Stimulated activated CD4-positive, alpha-beta T cell treated with anti-CD3 and anti-CD28 coated beads, Interleukin-15, amount 100 ng/mL, for 48 hours (primary cell): ENCODE results near the gene NUAK1.

Experiments used
- DNase-seq, 2 donors: peaks; one replicate each; pipeline ENCODE4 v3.0.0-alpha.2; 2020; ENCODE audit warnings: low read depth in 2 of 2

Gene NUAK1

DNA sequence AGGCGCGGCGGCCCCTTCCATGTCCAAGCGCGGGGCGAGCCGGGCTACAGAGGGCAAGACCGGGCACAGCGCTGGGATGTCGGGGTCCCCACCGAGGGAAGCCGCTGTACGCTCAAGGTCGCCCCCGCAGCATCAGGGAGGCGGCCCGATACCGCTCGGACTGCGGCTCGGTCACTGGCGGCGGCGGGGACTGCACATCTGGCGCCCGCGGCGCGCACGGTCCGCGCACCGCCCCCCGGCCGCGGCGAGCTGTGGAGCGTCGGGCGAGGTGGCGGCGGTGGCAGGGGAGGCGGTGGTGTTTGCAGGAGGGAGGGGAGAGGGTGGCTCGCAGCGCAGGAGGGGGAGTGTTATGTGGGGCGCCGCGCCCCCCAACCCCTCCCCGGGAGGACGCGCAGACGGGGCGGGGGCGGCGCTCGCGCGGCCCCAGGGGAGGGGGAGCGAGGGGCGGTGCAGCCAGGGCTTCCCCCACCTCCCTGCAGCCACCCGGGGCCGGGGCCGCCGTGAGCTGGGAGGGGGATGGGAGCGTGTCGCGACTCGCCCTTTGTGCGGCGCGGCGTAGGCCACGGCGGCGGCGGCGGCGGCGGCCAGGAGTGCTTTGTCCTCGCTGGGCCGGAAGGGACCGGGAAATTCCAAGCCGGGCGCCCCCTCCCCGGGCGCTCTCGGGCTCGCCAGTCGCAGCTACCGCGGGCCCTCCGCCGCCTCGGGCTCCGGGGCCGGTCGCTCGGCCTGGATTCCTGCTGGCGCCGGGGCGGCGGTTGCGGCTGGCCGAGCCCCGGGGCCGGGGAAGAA lies at the start of gene NUAK1:
NUAK1 (minus strand) TSS at position 322 of the 789 bp plus-strand sequence; CDS start at position 21, 301 bp downstream.
- no peak for DNase-seq

DNA sequence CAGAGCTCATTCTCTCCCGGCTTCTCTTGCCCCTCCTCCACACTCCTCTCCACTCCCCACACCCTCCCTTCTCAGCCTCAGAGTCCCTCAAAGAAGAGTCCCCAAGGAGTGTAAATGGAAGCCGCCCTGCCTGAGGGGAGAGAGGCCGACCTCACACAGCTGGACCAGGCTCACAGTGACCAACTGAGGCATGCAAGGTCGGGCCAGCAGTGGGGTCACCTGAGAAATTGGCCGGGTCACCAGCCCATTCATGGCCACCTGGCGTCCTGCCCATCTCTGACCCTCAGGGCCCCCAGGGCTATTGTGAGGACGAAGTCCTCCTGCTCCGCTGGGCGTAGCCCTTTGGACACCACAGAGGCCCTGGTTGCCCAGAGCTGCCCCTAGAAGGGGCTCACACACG lies 49.5 kb upstream of the NUAK1 start:
- DNase-seq, result no peak

DNA sequence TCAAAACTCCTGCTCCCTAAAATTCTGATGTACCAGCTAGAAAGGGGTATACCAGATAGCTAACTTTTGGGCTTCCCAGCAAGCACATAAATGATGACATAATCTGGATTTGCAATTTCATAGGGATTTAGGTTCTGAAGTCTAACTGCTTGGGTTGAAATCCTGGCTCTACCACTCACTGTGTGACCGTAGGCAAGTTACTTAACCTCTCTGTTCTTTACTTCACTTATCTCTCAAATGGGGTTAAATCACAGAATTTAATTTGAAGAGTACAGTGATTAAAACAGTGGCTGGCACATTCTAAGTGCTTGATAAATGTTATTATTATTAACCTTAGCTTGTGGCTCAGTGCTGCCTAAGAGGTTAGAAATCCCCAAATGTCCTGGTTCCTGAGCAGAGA lies 49.1 kb upstream of the NUAK1 start:
- no peak for DNase-seq

DNA sequence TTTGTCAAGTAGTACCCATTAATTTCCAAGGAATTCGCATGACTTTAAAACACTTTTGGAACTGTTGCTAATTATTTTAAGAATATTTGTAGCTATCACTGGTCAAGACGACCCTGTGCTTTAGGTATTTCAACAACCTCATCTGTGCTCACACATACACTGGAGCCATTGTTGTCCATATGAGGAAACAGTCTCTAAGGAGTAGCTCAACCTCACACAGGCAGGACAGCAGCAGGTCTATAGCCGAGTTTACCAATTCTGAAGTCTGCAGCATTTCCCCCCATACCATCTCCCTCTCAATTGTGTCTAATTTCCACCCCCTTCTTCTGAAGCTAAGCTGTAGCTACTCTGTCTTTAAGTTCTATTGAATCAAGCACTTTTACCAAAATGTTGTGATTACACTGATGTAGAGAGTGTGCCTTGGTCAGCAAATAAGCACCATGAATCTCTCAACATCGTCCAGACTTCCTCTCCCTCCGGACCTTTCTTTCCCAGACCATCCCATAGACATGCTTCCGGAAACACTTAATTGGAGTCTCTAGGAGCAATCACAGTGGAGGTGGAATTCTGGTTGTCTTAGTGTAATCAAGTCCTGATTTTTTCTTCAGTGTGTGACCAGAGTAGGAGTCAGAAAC lies 48.5 kb upstream of the NUAK1 start:
- DNase-seq, result no peak

DNA sequence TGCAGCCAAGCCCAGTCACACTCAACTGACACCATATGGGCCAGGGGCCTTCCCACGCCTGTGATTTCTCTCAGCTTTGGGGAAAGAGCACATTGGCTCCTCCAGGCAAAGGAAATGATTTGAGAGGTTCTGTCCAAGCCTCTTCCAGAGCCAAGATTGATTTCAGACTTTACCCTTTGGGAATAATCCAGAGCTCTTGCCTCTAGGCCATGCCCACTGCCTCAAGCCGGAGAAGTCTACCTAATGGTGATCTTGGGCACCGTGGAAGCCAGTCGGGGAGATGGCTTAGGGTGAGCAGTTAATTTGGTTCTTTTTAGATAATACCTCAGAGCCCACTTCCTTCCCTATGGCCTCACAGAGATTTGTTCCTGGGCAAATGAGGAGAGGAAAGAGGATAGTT lies 45.0 kb upstream of the NUAK1 start:
- DNase-seq, result no peak

DNA sequence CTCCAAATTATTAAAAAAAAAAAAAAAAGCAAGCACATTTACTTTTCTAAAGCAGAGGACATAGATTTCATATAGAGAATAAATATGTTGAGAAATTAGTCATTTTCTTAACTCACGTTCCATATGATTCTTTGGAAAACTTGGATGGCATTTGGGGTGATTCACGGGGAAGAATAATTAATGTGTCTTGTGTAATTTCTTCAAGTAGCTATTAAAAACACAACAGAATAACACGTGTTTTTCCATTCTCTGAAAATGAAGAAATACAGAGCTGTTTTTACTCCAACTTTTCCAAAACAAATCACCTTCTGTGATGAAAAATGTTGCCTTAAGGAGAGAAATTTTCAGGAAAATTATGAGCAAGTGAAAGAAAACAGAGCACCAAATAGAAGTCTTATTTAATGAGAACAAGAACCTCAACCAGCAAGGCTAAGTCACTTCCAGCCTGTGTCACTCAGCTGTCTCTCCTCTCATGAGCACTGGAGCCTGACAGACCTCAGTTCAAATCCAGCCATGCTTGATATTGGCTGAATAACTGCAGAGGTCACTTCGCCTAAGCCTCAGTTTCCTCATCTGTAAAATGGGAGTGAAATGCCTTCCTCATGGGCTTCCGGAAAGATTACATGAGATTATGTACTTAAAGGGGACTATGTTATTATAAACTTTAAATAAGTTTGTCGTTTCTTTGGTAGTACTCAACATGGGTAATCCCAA lies 42.8 kb upstream of the NUAK1 start:
- DNase-seq, result no peak

DNA sequence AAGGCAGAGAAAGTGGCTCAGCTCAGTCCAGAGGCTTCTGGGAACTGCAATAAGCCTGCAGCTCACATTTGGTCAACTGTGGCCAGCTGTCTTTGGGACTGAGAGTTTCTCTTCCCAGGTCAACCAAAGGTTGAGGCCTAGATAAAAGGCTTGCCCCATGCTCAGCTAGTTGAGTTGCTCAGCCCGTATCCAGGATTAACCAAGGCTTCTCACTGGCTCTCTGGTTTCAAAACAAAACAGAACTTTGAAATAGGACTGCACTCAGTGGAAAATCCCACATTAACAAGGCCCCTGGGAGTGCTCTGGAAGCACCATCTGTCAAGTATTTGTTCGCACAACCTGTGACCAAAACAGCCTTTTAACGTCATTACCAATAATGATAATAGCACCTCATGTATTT lies 40.3 kb upstream of the NUAK1 start:
- no peak for DNase-seq

DNA sequence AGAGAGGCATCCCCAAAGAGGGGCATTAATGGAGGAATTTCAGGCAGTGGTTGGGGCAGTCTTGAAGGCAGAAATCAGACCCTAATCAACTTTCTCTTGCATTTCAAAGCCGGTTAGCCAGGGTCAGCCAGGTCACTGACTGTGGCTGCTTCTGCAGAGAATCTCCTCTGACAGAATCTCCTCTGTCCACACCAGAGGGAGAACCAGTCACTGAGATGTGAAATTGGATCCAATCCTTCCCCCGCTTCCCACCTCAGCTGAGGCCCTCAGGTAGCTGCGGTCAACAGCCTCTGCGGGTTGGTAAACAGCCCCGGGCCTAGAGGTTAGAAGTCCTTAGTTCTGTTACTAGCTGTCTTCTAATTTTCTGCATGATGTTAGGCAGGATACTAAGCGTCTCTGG lies 39.8 kb upstream of the NUAK1 start:
- no peak for DNase-seq

DNA sequence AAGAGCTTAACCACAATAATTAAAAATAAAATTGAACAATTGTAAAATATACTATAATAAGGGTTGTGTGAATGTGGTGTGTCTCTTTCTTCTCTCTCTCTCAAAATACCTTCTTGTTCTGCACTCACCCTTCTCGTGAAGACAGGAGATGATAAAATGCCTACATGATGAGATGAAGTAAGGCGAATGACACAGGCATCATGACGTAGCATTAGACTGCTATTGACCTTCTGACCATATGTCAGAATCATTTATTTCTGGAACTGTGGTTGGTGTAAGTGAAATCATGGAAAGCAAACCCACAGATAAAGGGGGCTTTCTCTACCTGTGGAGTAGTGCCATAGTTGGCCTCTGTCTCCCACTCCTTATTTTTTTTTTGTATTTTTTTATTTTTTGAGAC lies 37.8 kb upstream of the NUAK1 start:
- DNase-seq, result no peak

DNA sequence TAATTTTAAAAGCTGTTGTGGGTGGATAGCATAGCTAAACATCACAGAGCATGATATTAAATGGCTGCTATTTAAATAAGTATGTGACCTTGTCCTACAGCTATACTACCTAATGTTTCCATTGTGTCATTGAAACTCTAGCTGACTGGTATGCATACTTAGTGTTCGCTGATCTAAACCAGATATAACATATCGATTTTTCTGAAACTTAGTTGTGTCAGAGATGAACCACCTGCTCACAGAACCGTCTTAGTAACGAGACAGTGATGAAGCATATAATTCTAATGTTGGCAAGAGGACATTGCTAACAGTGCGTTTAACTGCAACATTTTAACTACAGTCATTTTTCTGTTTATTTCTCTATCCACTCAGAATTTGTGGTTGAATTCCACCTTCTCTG lies 36.1 kb upstream of the NUAK1 start:
- no peak for DNase-seq

DNA sequence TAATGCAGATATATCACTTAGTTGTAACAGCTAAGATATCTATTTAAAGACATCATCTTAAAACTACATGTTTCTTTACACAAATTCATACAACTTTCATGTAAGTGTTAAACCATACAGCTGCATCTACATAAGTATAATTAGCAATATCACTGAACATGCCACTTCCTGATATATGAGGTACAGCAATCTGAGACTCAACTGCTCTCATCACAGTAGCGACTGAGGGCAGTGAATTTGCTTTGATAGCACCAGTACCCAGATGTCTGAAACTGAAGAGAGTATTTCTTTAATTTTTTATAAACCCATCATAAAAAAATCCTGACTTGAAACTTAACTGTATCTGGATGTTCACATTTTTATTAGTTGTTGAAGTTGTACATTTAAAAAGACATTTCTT lies 34.7 kb upstream of the NUAK1 start:
- no peak for DNase-seq

DNA sequence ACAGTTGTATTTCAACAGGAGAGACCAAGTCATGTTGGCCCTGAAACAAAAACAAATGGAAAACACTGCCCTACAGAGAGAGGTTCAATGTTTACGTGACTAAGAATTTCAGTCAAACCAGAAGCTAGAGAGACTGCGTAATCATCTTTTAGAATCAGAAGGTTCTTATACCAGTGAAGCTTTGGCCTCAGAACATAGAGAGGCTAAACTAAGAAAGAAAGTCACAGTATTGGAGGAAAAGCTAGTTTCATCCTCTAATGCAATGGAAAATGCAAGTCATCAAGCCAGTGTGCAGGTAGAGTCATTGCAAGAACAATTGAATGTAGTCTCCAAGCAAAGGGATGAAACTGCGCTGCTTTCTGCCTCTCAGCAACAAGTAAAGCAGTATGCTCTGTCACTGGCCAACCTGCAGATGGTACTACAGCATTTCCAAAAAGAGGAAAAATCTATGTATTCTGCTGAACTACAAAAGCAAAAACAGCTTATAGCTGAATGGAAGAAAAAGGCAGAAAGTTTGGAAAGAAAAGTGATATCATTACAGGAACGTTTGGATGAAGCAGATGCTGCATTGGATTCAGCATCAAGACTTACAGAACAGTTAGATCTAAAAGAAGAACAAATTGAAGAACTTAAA lies 32.5 kb upstream of the NUAK1 start:
- DNase-seq, result peak; percentile 2 to 5

DNA sequence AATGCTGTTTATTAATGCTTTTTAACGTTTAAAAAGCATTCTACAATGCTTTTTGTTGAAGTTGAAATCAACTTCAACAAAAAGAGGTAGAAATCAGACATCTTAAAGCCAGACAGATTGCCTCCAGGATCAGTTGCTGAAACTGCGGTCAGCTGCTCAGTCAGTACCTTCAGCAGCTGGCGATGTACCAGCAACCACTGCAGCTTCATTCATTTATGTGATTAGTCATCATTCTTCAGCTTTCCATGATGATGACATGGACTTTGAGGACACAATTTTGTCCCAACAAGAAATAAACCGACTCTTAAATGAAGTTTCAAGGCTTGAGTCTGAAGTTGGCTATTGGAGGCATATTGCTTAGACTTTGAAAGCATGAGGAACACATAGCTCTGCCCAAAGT lies 31.5 kb upstream of the NUAK1 start:
- no peak for DNase-seq

DNA sequence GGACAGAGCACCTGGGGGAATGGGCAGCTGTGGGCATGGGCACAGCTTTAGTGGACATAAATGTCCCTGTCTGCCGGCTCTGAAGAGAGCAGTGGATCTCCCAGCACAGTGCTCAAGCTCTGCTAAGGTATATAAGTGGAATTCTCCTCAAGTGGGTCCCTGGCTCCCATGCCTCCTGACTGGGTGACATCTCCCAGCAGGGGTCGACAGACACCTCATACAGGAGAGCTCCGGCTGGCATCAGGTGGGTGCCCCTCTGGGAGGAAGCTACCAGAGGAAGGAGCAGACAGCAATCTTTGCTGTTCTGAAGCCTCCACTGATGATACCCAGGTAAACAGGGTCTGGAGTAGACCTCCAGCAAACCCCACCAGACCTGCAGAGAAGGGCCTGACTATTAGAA lies 25.0 kb upstream of the NUAK1 start:
- no peak for DNase-seq

DNA sequence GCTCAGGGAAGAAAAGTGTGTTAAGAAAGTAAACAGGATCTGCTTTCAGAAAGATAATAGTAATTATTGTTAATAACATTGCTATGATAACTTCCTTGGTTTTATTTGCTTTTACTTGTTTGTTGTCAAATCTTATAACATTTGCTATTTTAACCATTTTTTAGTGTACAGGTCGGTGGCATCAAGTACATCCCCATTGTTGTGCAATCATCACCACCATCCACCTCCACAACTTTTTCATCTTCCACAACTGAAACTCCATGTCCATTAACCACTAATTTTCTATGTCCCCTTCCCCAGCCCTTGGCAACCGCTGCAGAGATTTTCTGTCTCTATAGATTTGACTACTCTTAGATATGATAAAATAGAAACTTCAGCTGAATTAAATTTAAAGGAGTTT lies 22.7 kb upstream of the NUAK1 start:
- no peak for DNase-seq

DNA sequence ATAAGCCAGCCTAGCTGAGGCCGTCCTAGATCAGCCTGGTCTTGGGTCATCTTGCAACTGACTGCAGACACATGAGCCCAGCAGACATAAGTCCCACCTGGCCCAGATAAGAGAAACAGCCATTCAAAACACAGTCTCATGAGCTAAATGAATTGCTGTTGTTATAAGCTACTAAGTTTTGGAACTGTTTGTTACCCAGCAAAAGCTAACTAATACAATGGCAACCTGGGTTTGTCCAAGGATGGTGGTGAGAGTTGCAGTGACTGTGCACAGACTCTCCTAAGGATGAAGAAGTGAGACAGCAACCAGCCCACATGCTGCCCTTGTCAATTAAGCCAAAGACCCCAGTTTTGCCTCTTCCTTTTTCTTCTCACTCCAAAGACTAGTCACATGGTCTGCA lies 22.2 kb upstream of the NUAK1 start:
- no peak for DNase-seq

DNA sequence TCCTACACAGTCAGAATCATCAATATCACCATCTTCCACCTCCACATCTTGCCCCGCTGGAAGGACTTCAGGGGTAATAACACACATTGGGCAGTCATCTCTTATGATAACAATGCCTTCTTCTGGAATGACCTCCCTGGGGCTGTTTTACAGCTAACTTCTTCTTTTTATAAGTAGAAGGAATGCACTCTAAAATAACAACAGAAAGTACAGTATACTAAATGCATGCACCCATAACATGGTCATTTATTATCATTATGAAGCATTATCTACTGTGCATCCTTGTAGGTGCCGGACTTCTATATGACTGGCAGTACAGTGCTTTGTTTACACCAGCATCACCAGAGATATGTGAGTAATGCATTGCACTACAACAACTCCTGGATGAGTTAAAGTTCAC lies 19.0 kb upstream of the NUAK1 start:
- no peak for DNase-seq

DNA sequence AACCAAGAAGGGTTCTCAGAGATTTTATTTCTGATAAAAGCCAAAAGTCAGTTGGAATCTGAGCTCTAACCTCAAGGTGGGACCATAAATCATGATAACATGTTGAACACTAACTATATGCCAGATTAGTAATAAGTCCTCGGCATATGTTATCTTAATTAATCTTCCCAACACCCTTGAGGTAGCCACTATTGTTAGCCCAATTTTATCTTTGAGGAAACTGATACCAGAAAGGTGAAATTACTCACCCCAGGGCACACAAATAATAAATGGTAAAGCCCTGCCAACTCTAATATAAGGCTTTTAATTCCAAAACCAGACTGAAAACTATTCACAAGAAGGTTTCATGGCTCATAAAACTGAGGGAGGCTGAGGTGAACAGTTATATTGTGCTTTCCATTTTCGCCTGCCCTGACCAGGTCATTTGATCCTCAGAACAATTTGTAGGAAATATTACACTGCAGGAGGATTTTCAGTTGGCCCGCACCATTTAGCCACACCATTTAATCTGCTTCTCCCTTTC lies 16.1 kb upstream of the NUAK1 start:
- no peak for DNase-seq

DNA sequence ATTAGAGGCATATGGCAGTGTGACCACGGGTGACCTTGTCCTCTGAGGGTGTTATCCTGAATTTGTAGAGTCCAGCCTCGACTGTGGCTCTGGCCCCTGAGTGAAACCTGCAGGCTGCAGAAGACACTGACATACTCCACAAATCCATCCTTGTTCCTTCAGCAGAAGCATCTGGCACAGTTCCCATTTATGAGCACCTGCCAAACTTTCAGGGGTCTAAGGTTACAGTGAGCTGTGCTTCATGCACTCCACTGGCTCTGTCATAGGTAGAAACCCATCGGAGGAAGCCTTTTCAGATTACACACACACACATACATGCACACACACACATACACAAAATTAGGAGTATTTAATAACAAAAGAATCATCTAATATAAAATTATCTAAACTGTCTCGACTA lies 13.6 kb upstream of the NUAK1 start:
- DNase-seq, result no peak

DNA sequence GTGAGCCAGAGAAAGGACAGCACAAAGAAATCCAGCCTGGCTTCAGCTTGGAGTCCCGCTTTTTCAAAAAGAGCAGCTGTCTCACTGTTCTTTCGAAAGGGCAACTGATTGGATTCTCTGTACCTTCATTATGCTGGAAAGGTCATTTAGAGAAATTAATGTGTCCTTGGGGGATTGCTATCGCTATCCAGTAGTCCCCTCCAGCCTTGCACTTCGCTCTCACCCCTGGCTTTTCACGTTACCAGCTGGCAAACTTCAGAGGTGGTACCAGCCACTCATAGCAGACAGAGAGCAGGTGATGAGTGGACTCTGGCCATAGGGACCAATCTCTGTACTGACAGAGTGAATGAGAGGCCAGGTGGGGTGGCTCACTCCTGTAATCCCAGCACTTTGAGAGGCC lies 11.8 kb upstream of the NUAK1 start:
- no peak for DNase-seq

DNA sequence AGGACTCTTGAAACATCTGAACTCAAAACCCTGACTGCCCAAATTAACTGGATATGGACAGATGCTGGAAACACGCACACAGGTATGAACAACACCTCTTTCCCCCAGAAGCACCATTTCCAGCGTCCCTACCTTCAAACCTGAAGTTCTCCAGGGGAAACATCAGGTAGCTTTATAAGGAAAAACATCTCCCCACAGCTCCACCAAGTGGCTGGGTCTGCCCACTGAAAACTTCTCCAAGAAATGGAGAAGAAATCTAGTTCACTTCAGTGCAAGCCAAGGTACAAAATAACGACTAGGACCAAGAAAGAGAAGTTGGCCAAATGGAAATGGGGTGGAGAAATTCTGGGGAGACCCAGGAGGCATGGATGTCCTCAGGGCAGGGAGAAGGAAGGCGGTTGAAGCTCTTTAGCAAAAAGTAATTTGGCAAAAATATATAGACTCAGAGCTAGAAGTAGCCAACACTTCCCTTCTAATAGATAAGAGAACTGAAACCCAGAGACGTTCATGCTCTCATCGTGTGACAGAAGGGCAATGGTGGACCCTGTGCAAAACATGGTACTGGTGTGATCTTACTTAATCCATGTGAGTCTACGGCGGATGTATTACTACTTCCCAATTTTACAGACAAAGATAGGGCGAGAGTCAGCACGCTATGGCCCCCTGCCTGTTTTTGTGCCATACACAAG lies 10.5 kb upstream of the NUAK1 start:
- DNase-seq, result no peak

DNA sequence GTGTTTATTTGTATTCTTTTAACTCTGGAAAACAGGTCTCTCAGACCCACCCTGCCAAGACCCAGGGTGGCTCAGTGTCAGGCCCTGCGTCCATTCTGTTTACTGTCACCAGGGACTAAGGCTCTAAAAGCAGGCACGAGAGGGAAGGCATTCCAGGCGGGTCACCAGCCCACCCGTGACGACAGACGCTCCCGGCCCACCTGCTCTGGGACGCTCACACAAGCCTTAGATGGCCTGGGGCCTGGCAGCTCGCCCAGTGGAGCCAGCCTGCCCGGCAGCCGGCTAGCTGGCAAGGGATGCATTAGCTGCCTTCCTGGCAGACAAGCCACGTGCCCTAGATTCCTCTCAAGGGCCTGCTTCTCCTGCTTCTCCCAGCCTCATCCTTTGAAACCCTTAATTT lies 9.2 kb upstream of the NUAK1 start:
- no peak for DNase-seq
